ENCODE measurements around the gene TGFB1.

The TGFB1 gene

DNA sequence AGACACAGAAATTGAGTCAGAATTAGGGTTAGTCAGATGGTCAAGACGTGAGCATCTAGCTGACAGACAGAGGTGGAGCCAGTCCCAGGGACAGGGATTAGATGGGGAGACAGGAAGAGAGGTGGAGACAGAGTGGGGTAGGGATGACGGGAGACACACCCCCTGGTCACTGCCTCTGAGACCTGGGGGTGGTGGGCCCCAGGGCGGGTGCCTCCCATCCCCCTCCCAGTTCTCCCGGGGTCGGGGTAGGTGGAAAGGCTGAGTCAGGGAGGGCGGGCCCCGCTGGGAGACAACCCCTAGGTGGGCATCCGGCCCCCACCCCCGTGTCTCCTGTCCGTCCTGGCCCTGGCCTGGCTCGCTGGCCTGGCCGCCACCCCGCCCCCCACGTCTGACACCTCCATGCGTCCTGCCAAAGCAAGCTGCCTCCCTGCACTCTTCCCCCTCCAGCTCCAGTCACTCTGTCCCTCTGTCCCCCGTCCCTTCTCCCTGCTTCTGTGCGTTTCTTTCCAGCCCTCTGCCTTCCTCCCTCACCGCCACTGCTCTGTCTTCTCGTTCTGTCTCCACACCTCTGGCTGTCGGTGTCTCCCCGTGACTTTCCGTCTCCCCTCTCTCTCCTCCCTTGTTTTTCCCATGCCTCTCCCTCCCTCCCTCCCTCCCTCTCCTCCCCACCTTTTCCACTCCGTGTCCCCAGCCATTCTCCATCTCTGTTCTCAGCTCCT lies 28.6 kb downstream of the TGFB1 start:
- Histone ChIP-seq H3K9me3 (ENCODE audit: control extremely low read depth in 1 of 5, control insufficient read depth in 4 of 5, insufficient read depth in 2 of 5, low read depth in 1 of 5, low read length in 4 of 5) (no peaks in the 10 kb centered on the region), H3K4me3 (ENCODE audit: control insufficient read depth in 1 of 7, extremely low read depth in 1 of 7, insufficient read depth in 4 of 7, low read depth in 2 of 7, low read length in 6 of 7) (peak overlapping the region in 3 of 7 experiments; percentile 26 to 64 (median 47)), H3K4me1 (ENCODE audit: control extremely low read depth in 1 of 4, control insufficient read depth in 4 of 4, insufficient read depth in 4 of 4, low read length in 3 of 4) (peaks cover 25 to 96% (median 94%) of the 10 kb centered on the region in 4 experiments), H3K36me3 (ENCODE audit: control insufficient read depth in 4 of 4, insufficient read depth in 4 of 4, low read length in 3 of 4) (peaks cover 4 to 50% (median 20%) of the 10 kb centered on the region in 4 experiments), H3K27me3 (replicated peaks in 2 of 5; ENCODE audit: control insufficient read depth in 4 of 5, insufficient read depth in 5 of 5, low read length in 4 of 5) (no peaks in the 10 kb centered on the region), H3K27ac (ENCODE audit: insufficient read depth in 1 of 2, low read depth in 1 of 2, low read length in 2 of 2, poor library complexity in 1 of 2, severe bottlenecking in 2 of 2) (peak overlapping the region in 1 of 2 experiments; percentile 88)
- ChIA-PET POLR2A (interaction anchor here (0.8 to 11.8 kb wide), 4 partner anchors 15 to 115 kb away, joined by 3 to 165 read pairs (median 10); partner anchors contain the start of genes CCDC97, DMAC2 and TGFB1), CTCF (interaction anchor here (4.9 kb wide), 1 partner anchor 30 kb away, joined by 69 read pairs; the partner anchor contains the start of gene TGFB1)
- WGBS (ENCODE audit: insufficient coverage), result 9% methylated on average over 20 of the region's 23 CpGs
- DNase-seq, result peak in 1 of 3 donors; percentile 43

GRCh38 chr19:41324231-41324702 lies 29.5 kb downstream of the TGFB1 start:
- Histone ChIP-seq H3K36me3 (ENCODE audit: control insufficient read depth in 4 of 4, insufficient read depth in 4 of 4, low read length in 3 of 4) (peaks cover 4 to 58% (median 26%) of the 10 kb centered on the region in 4 experiments), H3K4me3 (ENCODE audit: control insufficient read depth in 1 of 7, extremely low read depth in 1 of 7, insufficient read depth in 4 of 7, low read depth in 2 of 7, low read length in 6 of 7) (peak overlapping the region in 1 of 7 experiments; percentile 40), H3K9me3 (ENCODE audit: control extremely low read depth in 1 of 5, control insufficient read depth in 4 of 5, insufficient read depth in 2 of 5, low read depth in 1 of 5, low read length in 4 of 5) (no peaks in the 10 kb centered on the region), H3K27ac (ENCODE audit: insufficient read depth in 1 of 2, low read depth in 1 of 2, low read length in 2 of 2, poor library complexity in 1 of 2, severe bottlenecking in 2 of 2) (peak overlapping the region; percentile 65 to 88), H3K4me1 (ENCODE audit: control extremely low read depth in 1 of 4, control insufficient read depth in 4 of 4, insufficient read depth in 4 of 4, low read length in 3 of 4) (peaks cover 25 to 89% (median 87%) of the 10 kb centered on the region in 4 experiments), H3K27me3 (replicated peaks in 2 of 5; ENCODE audit: control insufficient read depth in 4 of 5, insufficient read depth in 5 of 5, low read length in 4 of 5) (no peaks in the 10 kb centered on the region)
- ChIA-PET CTCF (interaction anchor here (0.6 to 4.9 kb wide), 3 partner anchors 31 to 207 kb away, joined by 3 to 69 read pairs (median 3); partner anchors contain the start of gene TGFB1), POLR2A (interaction anchor here (0.5 to 11.8 kb wide), 6 partner anchors 15 to 225 kb away, joined by 3 to 165 read pairs (median 4); partner anchors contain the start of genes B9D2, CCDC97 and TGFB1)
- no peak for DNase-seq
- WGBS (ENCODE audit: insufficient coverage), result 77% methylated on average over 7 of the region's 7 CpGs

DNA sequence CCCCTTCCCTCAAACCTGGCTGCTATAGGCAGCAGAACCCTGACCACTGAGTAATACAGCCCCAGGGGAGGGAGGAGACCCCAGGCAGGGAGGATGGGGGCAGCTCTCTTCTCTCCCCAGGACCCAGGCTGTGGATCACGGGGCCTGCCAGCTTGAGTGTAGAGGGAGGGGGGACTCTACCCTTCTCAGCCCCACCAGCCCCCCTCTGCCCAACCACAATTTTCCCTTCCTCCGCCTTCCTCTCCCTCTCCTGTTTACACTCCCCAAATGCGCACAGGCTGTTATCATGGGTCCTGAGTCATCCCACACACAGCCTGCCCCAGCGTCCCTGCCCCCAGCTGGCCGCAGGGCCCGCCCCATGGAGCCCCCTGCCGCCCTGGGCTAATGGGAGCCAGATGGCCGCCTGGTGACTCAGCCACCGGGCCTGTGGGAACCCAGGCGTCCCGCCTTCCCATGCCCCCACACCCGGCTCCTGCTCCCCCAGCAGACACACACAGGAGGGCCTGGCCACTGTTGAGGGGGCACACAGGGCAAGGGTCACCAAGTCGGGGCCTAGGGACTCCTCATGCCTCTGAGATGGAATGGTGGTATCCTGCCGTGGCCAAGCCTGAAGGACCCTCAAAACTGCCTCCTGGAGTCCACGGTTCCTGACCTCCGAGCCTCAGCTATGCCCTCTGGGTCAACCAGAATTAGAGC lies 30.1 kb downstream of the TGFB1 start:
- Histone ChIP-seq H3K27ac (ENCODE audit: insufficient read depth in 1 of 2, low read depth in 1 of 2, low read length in 2 of 2, poor library complexity in 1 of 2, severe bottlenecking in 2 of 2) (peak overlapping the region; percentile 79 to 88), H3K36me3 (ENCODE audit: control insufficient read depth in 4 of 4, insufficient read depth in 4 of 4, low read length in 3 of 4) (peaks cover 0 to 58% (median 28%) of the 10 kb centered on the region in 4 experiments), H3K4me1 (ENCODE audit: control extremely low read depth in 1 of 4, control insufficient read depth in 4 of 4, insufficient read depth in 4 of 4, low read length in 3 of 4) (peaks cover 18 to 82% (median 80%) of the 10 kb centered on the region in 4 experiments), H3K4me3 (ENCODE audit: control insufficient read depth in 1 of 7, extremely low read depth in 1 of 7, insufficient read depth in 4 of 7, low read depth in 2 of 7, low read length in 6 of 7) (peak overlapping the region in 5 of 7 experiments; percentile 20 to 58 (median 32)), H3K27me3 (replicated peaks in 2 of 5; ENCODE audit: control insufficient read depth in 4 of 5, insufficient read depth in 5 of 5, low read length in 4 of 5) (no peaks in the 10 kb centered on the region), H3K9me3 (ENCODE audit: control extremely low read depth in 1 of 5, control insufficient read depth in 4 of 5, insufficient read depth in 2 of 5, low read depth in 1 of 5, low read length in 4 of 5) (no peaks in the 10 kb centered on the region)
- WGBS (ENCODE audit: insufficient coverage), result 17% methylated on average over 8 of the region's 16 CpGs
- POLR2A ChIA-PET, result interaction anchor here (0.5 to 11.8 kb wide), 9 partner anchors 14 to 226 kb away, joined by 3 to 165 read pairs (median 4); partner anchors contain the start of genes B9D2, CCDC97 and TGFB1
- CTCF ChIA-PET, result interaction anchor here (0.7 to 4.9 kb wide), 7 partner anchors 15 to 233 kb away, joined by 3 to 69 read pairs (median 4); partner anchors contain the start of gene TGFB1
- peak; percentile 89 to 94 (median 93) for DNase-seq

- Histone ChIP-seq H3K4me1 (ENCODE audit: control extremely low read depth in 1 of 4, control insufficient read depth in 4 of 4, insufficient read depth in 4 of 4, low read length in 3 of 4) (peaks cover 15 to 76% (median 74%) of the 10 kb centered on the region in 4 experiments), H3K27ac (ENCODE audit: insufficient read depth in 1 of 2, low read depth in 1 of 2, low read length in 2 of 2, poor library complexity in 1 of 2, severe bottlenecking in 2 of 2) (peak overlapping the region; percentile 79 to 88), H3K4me3 (ENCODE audit: control insufficient read depth in 1 of 7, extremely low read depth in 1 of 7, insufficient read depth in 4 of 7, low read depth in 2 of 7, low read length in 6 of 7) (peak overlapping the region in 5 of 7 experiments; percentile 20 to 58 (median 32)), H3K36me3 (ENCODE audit: control insufficient read depth in 4 of 4, insufficient read depth in 4 of 4, low read length in 3 of 4) (peaks cover 0 to 56% (median 30%) of the 10 kb centered on the region in 4 experiments), H3K27me3 (replicated peaks in 2 of 5; ENCODE audit: control insufficient read depth in 4 of 5, insufficient read depth in 5 of 5, low read length in 4 of 5) (no peaks in the 10 kb centered on the region), H3K9me3 (ENCODE audit: control extremely low read depth in 1 of 5, control insufficient read depth in 4 of 5, insufficient read depth in 2 of 5, low read depth in 1 of 5, low read length in 4 of 5) (no peaks in the 10 kb centered on the region)
- DNase-seq, result no peak
- WGBS (ENCODE audit: insufficient coverage), result 53% methylated on average over 7 of the region's 7 CpGs
- ChIA-PET POLR2A (interaction anchor here (0.5 to 11.8 kb wide), 8 partner anchors 9 to 224 kb away, joined by 3 to 165 read pairs (median 4); partner anchors contain the start of genes B9D2, CCDC97 and TGFB1), CTCF (interaction anchor here (0.7 to 4.9 kb wide), 7 partner anchors 14 to 234 kb away, joined by 3 to 69 read pairs (median 4); partner anchors contain the start of gene TGFB1)
Observed at GRCh38 chr19:41323023-41323422, 30.7 kb downstream of the TGFB1 start.

DNA sequence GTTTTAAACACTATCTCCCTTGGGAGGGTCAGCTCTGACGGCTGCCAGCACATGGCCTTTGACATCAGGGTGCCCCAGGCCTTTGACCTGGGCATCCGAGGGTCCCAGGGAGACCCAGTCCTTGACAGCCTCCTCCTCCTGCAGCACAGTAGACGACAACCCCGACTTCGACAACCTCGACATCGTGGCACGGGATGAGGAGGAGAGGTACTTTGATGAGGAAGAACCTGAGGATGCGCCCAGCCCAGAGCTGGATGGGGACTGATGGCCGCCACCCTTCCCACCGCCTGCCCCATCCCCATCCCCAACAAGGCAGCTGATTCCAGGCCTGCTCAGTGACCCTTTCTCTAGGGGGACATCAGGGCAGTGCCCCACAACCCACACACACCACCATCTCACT lies 31.3 kb downstream of the TGFB1 start:
- Histone ChIP-seq H3K36me3 (ENCODE audit: control insufficient read depth in 4 of 4, insufficient read depth in 4 of 4, low read length in 3 of 4) (peaks cover 0 to 58% (median 31%) of the 10 kb centered on the region in 4 experiments), H3K4me3 (ENCODE audit: control insufficient read depth in 1 of 7, extremely low read depth in 1 of 7, insufficient read depth in 4 of 7, low read depth in 2 of 7, low read length in 6 of 7) (peak overlapping the region in 4 of 7 experiments; percentile 28 to 58 (median 34)), H3K27me3 (replicated peaks in 2 of 5; ENCODE audit: control insufficient read depth in 4 of 5, insufficient read depth in 5 of 5, low read length in 4 of 5) (no peaks in the 10 kb centered on the region), H3K9me3 (ENCODE audit: control extremely low read depth in 1 of 5, control insufficient read depth in 4 of 5, insufficient read depth in 2 of 5, low read depth in 1 of 5, low read length in 4 of 5) (no peaks in the 10 kb centered on the region), H3K27ac (ENCODE audit: insufficient read depth in 1 of 2, low read depth in 1 of 2, low read length in 2 of 2, poor library complexity in 1 of 2, severe bottlenecking in 2 of 2) (peak overlapping the region in 1 of 2 experiments; percentile 88), H3K4me1 (ENCODE audit: control extremely low read depth in 1 of 4, control insufficient read depth in 4 of 4, insufficient read depth in 4 of 4, low read length in 3 of 4) (peaks cover 15 to 70% (median 68%) of the 10 kb centered on the region in 4 experiments)
- ChIA-PET CTCF (interaction anchor here (0.8 to 4.9 kb wide), 16 partner anchors 9 to 234 kb away, joined by 3 to 69 read pairs (median 4); partner anchors contain the start of genes B3GNT8 and TGFB1), POLR2A (interaction anchor here (0.7 to 11.8 kb wide), 6 partner anchors 9 to 117 kb away, joined by 3 to 165 read pairs (median 4); partner anchors contain the start of genes CCDC97, DMAC2 and TGFB1)
- no peak for DNase-seq
- 93% methylated on average over 11 of the region's 11 CpGs for WGBS (ENCODE audit: insufficient coverage)

- WGBS (ENCODE audit: insufficient coverage), result 59% methylated on average over 9 of the region's 10 CpGs
- ChIA-PET CTCF (interaction anchor here (0.7 to 4.9 kb wide), 19 partner anchors 9 to 275 kb away, joined by 3 to 69 read pairs (median 4); partner anchors contain the start of genes B3GNT8 and TGFB1), POLR2A (interaction anchor here (0.7 to 11.8 kb wide), 5 partner anchors 10 to 118 kb away, joined by 3 to 165 read pairs (median 3); partner anchors contain the start of genes CCDC97, DMAC2 and TGFB1)
- Histone ChIP-seq H3K4me3 (ENCODE audit: control insufficient read depth in 1 of 7, extremely low read depth in 1 of 7, insufficient read depth in 4 of 7, low read depth in 2 of 7, low read length in 6 of 7) (peak overlapping the region in 2 of 7 experiments; percentile 20 to 28), H3K9me3 (ENCODE audit: control extremely low read depth in 1 of 5, control insufficient read depth in 4 of 5, insufficient read depth in 2 of 5, low read depth in 1 of 5, low read length in 4 of 5) (no peaks in the 10 kb centered on the region), H3K27me3 (replicated peaks in 2 of 5; ENCODE audit: control insufficient read depth in 4 of 5, insufficient read depth in 5 of 5, low read length in 4 of 5) (no peaks in the 10 kb centered on the region), H3K36me3 (ENCODE audit: control insufficient read depth in 4 of 4, insufficient read depth in 4 of 4, low read length in 3 of 4) (peaks cover 4 to 65% (median 38%) of the 10 kb centered on the region in 4 experiments), H3K27ac (ENCODE audit: insufficient read depth in 1 of 2, low read depth in 1 of 2, low read length in 2 of 2, poor library complexity in 1 of 2, severe bottlenecking in 2 of 2) (peak overlapping the region in 1 of 2 experiments; percentile 88), H3K4me1 (ENCODE audit: control extremely low read depth in 1 of 4, control insufficient read depth in 4 of 4, insufficient read depth in 4 of 4, low read length in 3 of 4) (peaks cover 9 to 63% (median 61%) of the 10 kb centered on the region in 4 experiments)
- peak in 1 of 3 donors; percentile 43 for DNase-seq
Observed at GRCh38 chr19:41321600-41322270, 32.0 kb downstream of the TGFB1 start.
